Measurements from ENCODE around the gene IQSEC1. TPM values are rescaled to one million over a fixed set of nuclear protein-coding genes. Genes with fewer than 3 reads are reported as not detected.

Gene IQSEC1
- total and polyA plus RNA-seq, 9 of the 15 experiments (the other 6 are each of a cell fraction or from before 2014, with no cell fraction given), result 0.56 to 39.0 (median 6.8) TPM

- no peak for TF ChIP-seq POLR2H (tag; IDR thresholded peaks at IDR 0.05; ENCODE audit: low read depth)
- no peak for TF ChIP-seq ZNF444 (CRISPR knock-in tag; IDR thresholded peaks at IDR 0.05)
- TF ChIP-seq TRIM24 (IDR thresholded peaks at IDR 0.05), result no peak
- no peak for TF ChIP-seq CGGBP1 (CRISPR knock-in tag; IDR thresholded peaks at IDR 0.05)
- TF ChIP-seq FOXK2 (conservative IDR thresholded peaks at IDR 0.05 in 1 of 2, IDR thresholded peaks at IDR 0.05 in 1 of 2; ENCODE audit: low read depth in 2 of 2), result no peak
- no peak for TF ChIP-seq ZKSCAN1 (IDR thresholded peaks at IDR 0.05; ENCODE audit: low read depth, low read length)
- TF ChIP-seq KLF16 (IDR thresholded peaks at IDR 0.05), result no peak
- TF ChIP-seq PTTG1 (tag; IDR thresholded peaks at IDR 0.05; ENCODE audit: low read depth), result no peak
- TF ChIP-seq TEAD1 (CRISPR knock-in tag; IDR thresholded peaks at IDR 0.05), result no peak
- no peak for TF ChIP-seq ZNF274 (IDR thresholded peaks at IDR 0.05; ENCODE audit: borderline replicate concordance, low read depth, low read length)
- no peak for TF ChIP-seq NKRF (IDR thresholded peaks at IDR 0.05; ENCODE audit: borderline replicate concordance)
- no peak for TF ChIP-seq ZNF384 (IDR thresholded peaks at IDR 0.05; ENCODE audit: low read depth, low read length)
- TF ChIP-seq MAFF (IDR thresholded peaks at IDR 0.05; ENCODE audit: low read length), result no peak
- TF ChIP-seq ZNF395 (CRISPR knock-in tag; IDR thresholded peaks at IDR 0.05), result no peak
- peak; percentile 20; the same call in 1 of the 2 replicates for TF ChIP-seq VEZF1 (CRISPR knock-in tag; IDR thresholded peaks at IDR 0.05)
- no peak for TF ChIP-seq AFF4 (CRISPR knock-in tag; IDR thresholded peaks at IDR 0.05)
- TF ChIP-seq KLF1 (tag; IDR thresholded peaks at IDR 0.05), result no peak
These were observed 197.1 kb downstream of the IQSEC1 start (continued) for GRCh38 chr3:12875857-12876836.
